ENCODE data around the gene PPM1N. TPM values are rescaled to one million over a fixed set of nuclear protein-coding genes. Genes with fewer than 3 reads are reported as not detected.
A peak's percentile ranks its signal among the peaks of the same experiment; 100 is the strongest.

Gene PPM1N
- total and polyA plus RNA-seq, 4 donors = 0.67 to 2.5 (median 0.88) TPM; not detected in 1

DNA sequence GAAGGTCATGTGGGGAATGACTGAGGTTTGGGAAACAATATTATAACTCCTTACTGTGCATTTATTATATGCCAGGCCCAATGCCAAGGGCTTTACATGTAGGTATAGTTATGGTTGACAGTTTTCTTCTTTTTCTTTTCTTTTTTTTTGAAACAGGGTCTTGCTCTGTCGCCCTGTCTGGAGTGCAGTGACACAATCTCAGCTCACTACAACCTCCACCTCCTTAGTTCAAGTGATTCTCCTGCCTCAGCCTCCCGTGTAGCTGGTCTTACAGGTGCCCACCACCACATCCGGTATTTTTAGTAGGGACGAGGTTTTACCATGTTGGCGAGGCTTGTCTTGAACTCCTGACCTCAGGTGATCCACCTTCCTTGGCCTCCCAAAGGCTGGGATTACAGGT lies 15.2 kb upstream of the PPM1N start:
- WGBS, 2 donors = 94 to 98% methylated on average over 5 of the region's 5 CpGs
- Histone ChIP-seq H3K4me1 (ENCODE audit: control insufficient read depth in 1 of 2, insufficient read depth in 2 of 2, low read length in 2 of 2) (no peaks in the 10 kb centered on the region), H3K36me3 (ENCODE audit: control insufficient read depth in 1 of 2, insufficient read depth in 2 of 2, low read length in 1 of 2) (no peaks in the 10 kb centered on the region), H3K4me3 (ENCODE audit: low read length in 2 of 2) (no peak overlapping the region), H3K9me3 (ENCODE audit: control insufficient read depth, low read length) (no peaks in the 10 kb centered on the region), H3K27ac (ENCODE audit: low read depth in 1 of 2, low read length in 2 of 2) (no peak overlapping the region), H3K27me3 (ENCODE audit: control insufficient read depth in 1 of 2, insufficient read depth in 2 of 2, low read length in 1 of 2) (no peaks in the 10 kb centered on the region)
- ATAC-seq (ENCODE audit: low FRiP score) = no peak
- no peak for DNase-seq
- intact Hi-C loops (cut with DNase I) = no loop called here

DNA sequence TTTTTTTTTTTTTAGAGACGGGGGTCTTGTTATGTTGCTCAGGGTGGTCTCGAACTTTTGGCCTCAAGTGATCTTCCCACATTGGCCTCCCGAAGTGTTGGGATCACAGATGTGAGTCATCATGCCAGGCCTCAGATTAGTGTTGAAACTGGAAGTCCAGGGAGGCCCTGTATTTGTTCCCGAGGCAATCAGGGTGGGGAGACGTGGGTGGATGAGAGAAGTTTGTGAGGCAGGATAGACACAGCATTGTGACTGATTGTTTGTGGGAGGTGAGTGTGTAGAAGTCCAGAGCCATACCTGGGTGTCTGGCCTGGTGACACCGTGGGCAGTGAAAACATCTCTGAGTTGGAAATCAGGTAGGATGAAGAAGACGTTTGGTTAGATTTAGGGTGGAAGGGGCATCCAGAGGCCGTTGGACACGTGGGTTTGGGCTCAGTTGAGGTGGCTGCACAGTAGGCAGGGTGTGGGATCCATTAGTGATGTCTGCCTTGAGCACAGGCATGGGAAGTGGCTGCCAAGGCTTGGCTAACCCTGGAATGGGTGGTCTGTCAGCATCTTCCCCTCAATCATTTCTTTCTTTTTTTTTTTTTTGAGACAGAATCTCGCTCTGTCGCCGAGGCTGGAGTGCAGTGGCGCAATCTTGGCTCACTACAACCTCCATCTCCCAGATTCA lies 13.8 kb upstream of the PPM1N start:
- DNase-seq = no peak
- intact Hi-C loops (cut with DNase I) = no loop called here
- 76 to 78% methylated on average over 13 of the region's 13 CpGs for WGBS, 2 donors
- Histone ChIP-seq H3K27ac (ENCODE audit: low read depth in 1 of 2, low read length in 2 of 2) (no peak overlapping the region), H3K9me3 (ENCODE audit: control insufficient read depth, low read length) (no peaks in the 10 kb centered on the region), H3K4me1 (ENCODE audit: control insufficient read depth in 1 of 2, insufficient read depth in 2 of 2, low read length in 2 of 2) (no peaks in the 10 kb centered on the region), H3K27me3 (ENCODE audit: control insufficient read depth in 1 of 2, insufficient read depth in 2 of 2, low read length in 1 of 2) (no peaks in the 10 kb centered on the region), H3K4me3 (ENCODE audit: low read length in 2 of 2) (no peak overlapping the region), H3K36me3 (ENCODE audit: control insufficient read depth in 1 of 2, insufficient read depth in 2 of 2, low read length in 1 of 2) (no peaks in the 10 kb centered on the region)
- no peak for ATAC-seq (ENCODE audit: low FRiP score)

DNA sequence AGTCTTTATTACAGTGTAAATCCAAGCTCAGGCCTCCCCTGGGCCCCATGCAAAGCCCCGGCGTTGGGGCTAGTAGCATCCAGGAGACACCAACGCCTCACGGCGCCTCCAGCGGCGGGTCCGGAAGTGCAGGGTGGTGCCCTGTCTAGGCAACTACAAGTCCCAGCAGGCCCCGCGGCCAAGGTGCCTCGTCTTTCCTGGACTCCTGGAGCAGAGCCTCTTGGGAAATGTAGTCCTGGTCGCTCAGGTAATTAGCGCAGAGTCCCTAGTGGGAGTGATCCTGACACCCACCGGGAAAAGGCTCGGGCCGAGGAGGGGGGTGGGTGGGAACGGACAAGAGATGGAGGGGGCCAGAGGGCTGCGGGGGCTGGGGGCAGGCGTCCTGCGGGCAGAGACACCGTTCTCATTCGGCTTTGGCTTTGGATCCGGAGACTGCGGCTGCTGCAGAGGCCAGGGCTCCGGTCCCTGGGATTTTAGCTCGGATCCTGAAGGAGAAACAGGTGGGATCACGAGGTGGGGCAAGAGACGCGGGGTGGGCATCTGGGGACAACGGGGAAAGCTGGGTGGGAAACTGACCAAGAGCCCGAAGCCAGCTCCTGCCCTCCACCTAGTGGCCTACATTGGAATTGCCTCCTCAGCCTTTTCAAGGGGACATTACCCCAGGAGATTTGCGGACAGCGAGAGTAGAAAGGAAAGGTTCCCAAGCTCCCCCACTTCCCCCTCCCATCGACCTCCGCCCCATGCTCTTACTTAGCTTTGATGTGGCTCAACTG lies 12.8 kb upstream of the PPM1N start:
- Histone ChIP-seq H3K4me3 (ENCODE audit: low read length in 2 of 2) (peak overlapping the region; percentile 24 to 53), H3K27ac (ENCODE audit: low read depth in 1 of 2, low read length in 2 of 2) (peak overlapping the region in 1 of 2 donors; percentile 32), H3K4me1 (ENCODE audit: control insufficient read depth in 1 of 2, insufficient read depth in 2 of 2, low read length in 2 of 2) (no peaks in the 10 kb centered on the region), H3K27me3 (ENCODE audit: control insufficient read depth in 1 of 2, insufficient read depth in 2 of 2, low read length in 1 of 2) (no peaks in the 10 kb centered on the region), H3K36me3 (ENCODE audit: control insufficient read depth in 1 of 2, insufficient read depth in 2 of 2, low read length in 1 of 2) (no peaks in the 10 kb centered on the region), H3K9me3 (ENCODE audit: control insufficient read depth, low read length) (no peaks in the 10 kb centered on the region)
- 0 to 1% methylated on average over 35 of the region's 35 CpGs for WGBS, 2 donors
- peak; percentile 99 to 100 for DNase-seq
- peak; percentile 98 for ATAC-seq (ENCODE audit: low FRiP score)
- intact Hi-C loops (cut with DNase I) = no loop called here

GRCh38 chr19:45488708-45489107 lies 9.5 kb upstream of the PPM1N start:
- Histone ChIP-seq H3K36me3 (ENCODE audit: control insufficient read depth in 1 of 2, insufficient read depth in 2 of 2, low read length in 1 of 2) (no peaks in the 10 kb centered on the region), H3K27ac (ENCODE audit: low read depth in 1 of 2, low read length in 2 of 2) (no peak overlapping the region), H3K27me3 (ENCODE audit: control insufficient read depth in 1 of 2, insufficient read depth in 2 of 2, low read length in 1 of 2) (no peaks in the 10 kb centered on the region), H3K9me3 (ENCODE audit: control insufficient read depth, low read length) (no peaks in the 10 kb centered on the region), H3K4me3 (ENCODE audit: low read length in 2 of 2) (no peak overlapping the region), H3K4me1 (ENCODE audit: control insufficient read depth in 1 of 2, insufficient read depth in 2 of 2, low read length in 2 of 2) (no peaks in the 10 kb centered on the region)
- DNase-seq = no peak
- ATAC-seq (ENCODE audit: low FRiP score) = no peak
- intact Hi-C loops (cut with DNase I) = no loop called here
- WGBS, 2 donors = 92% methylated on average over 15 of the region's 15 CpGs

GRCh38 chr19:45489216-45489855 lies 8.9 kb upstream of the PPM1N start:
- ATAC-seq (ENCODE audit: low FRiP score) (no peak), DNase-seq (peak in 1 of 2 donors; percentile 29)
- H3K4me1 ChIP-seq (ENCODE audit: control insufficient read depth in 1 of 2, insufficient read depth in 2 of 2, low read length in 2 of 2) = no peaks in the 10 kb centered on the region
- no peaks in the 10 kb centered on the region for H3K9me3 ChIP-seq (ENCODE audit: control insufficient read depth, low read length)
- H3K4me3 ChIP-seq (ENCODE audit: low read length in 2 of 2) = no peak overlapping the region
- no peaks in the 10 kb centered on the region for H3K36me3 ChIP-seq (ENCODE audit: control insufficient read depth in 1 of 2, insufficient read depth in 2 of 2, low read length in 1 of 2)
- WGBS, 2 donors = 92 to 93% methylated on average over 20 of the region's 20 CpGs
- intact Hi-C loops (cut with DNase I) = no loop called here
- no peaks in the 10 kb centered on the region for H3K27me3 ChIP-seq (ENCODE audit: control insufficient read depth in 1 of 2, insufficient read depth in 2 of 2, low read length in 1 of 2)
- H3K27ac ChIP-seq (ENCODE audit: low read depth in 1 of 2, low read length in 2 of 2) = no peak overlapping the region

- H3K36me3 ChIP-seq (ENCODE audit: control insufficient read depth in 1 of 2, insufficient read depth in 2 of 2, low read length in 1 of 2) = no peaks in the 10 kb centered on the region
- H3K27me3 ChIP-seq (ENCODE audit: control insufficient read depth in 1 of 2, insufficient read depth in 2 of 2, low read length in 1 of 2) = no peaks in the 10 kb centered on the region
- 93 to 94% methylated on average over 5 of the region's 5 CpGs for WGBS, 2 donors
- no peak overlapping the region for H3K4me3 ChIP-seq (ENCODE audit: low read length in 2 of 2)
- intact Hi-C loops (cut with DNase I) = no loop called here
- H3K9me3 ChIP-seq (ENCODE audit: control insufficient read depth, low read length) = no peaks in the 10 kb centered on the region
- H3K4me1 ChIP-seq (ENCODE audit: control insufficient read depth in 1 of 2, insufficient read depth in 2 of 2, low read length in 2 of 2) = no peaks in the 10 kb centered on the region
- H3K27ac ChIP-seq (ENCODE audit: low read depth in 1 of 2, low read length in 2 of 2) = no peak overlapping the region
- ATAC-seq (ENCODE audit: low FRiP score) (no peak), DNase-seq (no peak)
These were observed 6.1 kb upstream of the PPM1N start for GRCh38 chr19:45492137-45492626.

GRCh38 chr19:45492627-45493470 lies 5.4 kb upstream of the PPM1N start:
- Histone ChIP-seq H3K27me3 (ENCODE audit: control insufficient read depth in 1 of 2, insufficient read depth in 2 of 2, low read length in 1 of 2) (no peaks in the 10 kb centered on the region), H3K36me3 (ENCODE audit: control insufficient read depth in 1 of 2, insufficient read depth in 2 of 2, low read length in 1 of 2) (no peaks in the 10 kb centered on the region), H3K9me3 (ENCODE audit: control insufficient read depth, low read length) (no peaks in the 10 kb centered on the region), H3K4me1 (ENCODE audit: control insufficient read depth in 1 of 2, insufficient read depth in 2 of 2, low read length in 2 of 2) (no peaks in the 10 kb centered on the region), H3K4me3 (ENCODE audit: low read length in 2 of 2) (peak overlapping the region; percentile 35 to 43), H3K27ac (ENCODE audit: low read depth in 1 of 2, low read length in 2 of 2) (no peak overlapping the region)
- no peak for DNase-seq
- ATAC-seq (ENCODE audit: low FRiP score) = peak; percentile 61
- WGBS, 2 donors = 2 to 3% methylated on average over 31 to 32 of the region's 32 CpGs
- intact Hi-C loops (cut with DNase I) = no loop called here

DNA sequence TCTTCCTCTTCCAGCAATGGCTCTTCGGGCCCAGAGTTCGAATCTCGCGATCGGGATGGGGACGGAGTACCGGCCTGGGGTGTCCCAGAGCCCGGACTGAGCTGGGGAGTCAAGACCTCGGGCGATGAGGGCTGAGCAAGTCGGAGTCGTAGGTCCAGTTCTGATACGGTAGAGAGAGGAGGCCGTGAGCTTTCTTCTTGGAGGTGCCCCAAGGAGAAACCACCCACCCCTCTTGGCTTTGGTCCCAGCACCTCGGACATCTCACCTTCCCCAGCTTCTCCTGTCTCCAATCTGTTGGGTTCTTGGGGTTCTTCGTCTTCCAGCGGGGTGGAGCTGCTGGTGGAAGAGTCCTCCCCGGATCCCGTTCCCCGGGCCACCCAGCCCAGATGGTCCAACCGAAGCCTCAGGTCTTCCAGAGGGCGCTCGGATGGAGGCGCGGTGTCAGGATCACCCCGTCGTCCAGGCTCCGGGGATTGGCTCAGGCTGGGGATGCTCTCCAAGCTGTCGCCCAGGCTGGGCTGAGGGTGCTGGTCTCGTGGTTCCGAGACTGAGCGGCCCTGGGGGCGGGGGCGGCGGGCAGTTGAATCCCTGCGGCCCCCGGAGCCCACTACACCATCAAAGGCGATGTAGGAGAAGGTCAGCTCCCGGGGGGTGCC lies 3.9 kb upstream of the PPM1N start:
- Histone ChIP-seq H3K4me1 (ENCODE audit: control insufficient read depth in 1 of 2, insufficient read depth in 2 of 2, low read length in 2 of 2) (no peaks in the 10 kb centered on the region), H3K9me3 (ENCODE audit: control insufficient read depth, low read length) (no peaks in the 10 kb centered on the region), H3K27me3 (ENCODE audit: control insufficient read depth in 1 of 2, insufficient read depth in 2 of 2, low read length in 1 of 2) (no peaks in the 10 kb centered on the region), H3K27ac (ENCODE audit: low read depth in 1 of 2, low read length in 2 of 2) (no peak overlapping the region), H3K36me3 (ENCODE audit: control insufficient read depth in 1 of 2, insufficient read depth in 2 of 2, low read length in 1 of 2) (no peaks in the 10 kb centered on the region), H3K4me3 (ENCODE audit: low read length in 2 of 2) (no peak overlapping the region)
- no peak for DNase-seq
- ATAC-seq (ENCODE audit: low FRiP score) = no peak
- intact Hi-C loops (cut with DNase I) = no loop called here
- WGBS, 2 donors = 94 to 95% methylated on average over 39 of the region's 39 CpGs
